Measurements from ENCODE around the gene LGR4. TPM values are rescaled to one million over a fixed set of nuclear protein-coding genes. Genes with fewer than 3 reads are reported as not detected.

LGR4 gene
- total RNA-seq, 5 donors from 2014 or later (not counting 1 experiment from before 2014, with no cell fraction given), result 0.68 to 2.4 (median 1.2) TPM

DNA sequence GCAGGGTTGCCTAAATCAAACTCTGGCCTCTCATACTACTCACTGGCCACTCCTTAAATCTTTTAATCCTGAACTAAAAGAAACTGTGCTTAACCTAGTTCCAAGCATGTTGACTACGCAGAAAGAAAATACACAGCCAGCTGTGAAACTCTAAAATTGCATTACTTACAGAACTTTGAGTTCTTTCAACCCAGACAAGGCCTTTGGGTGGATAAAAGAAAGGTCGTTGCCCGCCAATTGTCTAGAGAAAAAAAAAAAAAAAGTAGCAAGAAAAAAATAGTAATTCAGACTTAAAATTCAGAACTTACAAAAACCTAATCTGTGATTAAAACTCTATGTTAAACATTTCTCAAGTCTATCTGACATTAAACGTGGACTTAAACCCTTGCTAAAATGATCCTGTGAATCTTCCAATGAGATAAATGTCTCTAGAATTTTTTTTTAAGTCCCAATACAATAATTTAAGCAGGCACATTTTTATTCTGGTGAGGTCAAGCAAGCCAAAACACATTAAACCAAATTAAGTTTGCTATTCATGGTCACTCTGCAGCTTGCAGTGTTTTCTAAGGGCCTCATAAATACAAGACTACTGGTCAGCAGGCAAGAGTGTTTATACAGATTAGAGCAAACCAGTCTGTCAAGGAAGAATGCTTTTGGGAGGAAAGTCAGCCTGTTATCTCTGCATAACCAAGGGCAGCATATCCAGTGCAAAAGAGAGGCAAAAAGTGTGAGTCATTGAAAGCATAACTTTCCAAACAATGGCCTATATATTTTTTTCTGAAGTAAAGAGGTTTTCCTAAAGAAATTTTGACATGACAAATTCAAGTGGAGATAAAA, 80.1 kb downstream of the LGR4 start:
- H3K36me3 Mint-ChIP-seq, result no peaks in the 10 kb centered on the region
- ChIA-PET POLR2A (no interaction called here), CTCF (no interaction called here)
- H3K27ac ChIP-seq (ENCODE audit: low read length), result no peak overlapping the region
- H3K9me3 Mint-ChIP-seq, result no peaks in the 10 kb centered on the region
- H3K27me3 ChIP-seq (replicated peaks in 1 of 2; ENCODE audit: control insufficient read depth in 2 of 2, extremely low read depth in 1 of 2, insufficient read depth in 2 of 2, low read length in 1 of 2), result no peaks in the 10 kb centered on the region
- H3K4me1 ChIP-seq (ENCODE audit: control insufficient read depth in 1 of 2, extremely low read depth in 1 of 2, insufficient read depth in 2 of 2, low read length in 2 of 2), result no peaks in the 10 kb centered on the region
- no peak overlapping the region for H3K27ac Mint-ChIP-seq
- no peak overlapping the region for H3K4me3 Mint-ChIP-seq
- H3K27me3 Mint-ChIP-seq, result peaks cover 0 to 6% of the 10 kb centered on the region in 2 donors
- no peaks in the 10 kb centered on the region for H3K9me3 ChIP-seq
- no peaks in the 10 kb centered on the region for H3K4me1 Mint-ChIP-seq
- ATAC-seq (replicated peaks in 1 of 4) (no peak), DNase-seq (no peak)
- H3K4me3 ChIP-seq (ENCODE audit: control insufficient read depth in 1 of 2, extremely low read depth in 1 of 2, low read length in 1 of 2), result no peak overlapping the region
- H3K36me3 ChIP-seq (ENCODE audit: control insufficient read depth in 2 of 2, extremely low read depth in 1 of 2, insufficient read depth in 1 of 2, low read length in 1 of 2), result no peaks in the 10 kb centered on the region
- WGBS (ENCODE audit: insufficient coverage), result no CpG with 5 or more reads among the region's 4 CpGs

DNA sequence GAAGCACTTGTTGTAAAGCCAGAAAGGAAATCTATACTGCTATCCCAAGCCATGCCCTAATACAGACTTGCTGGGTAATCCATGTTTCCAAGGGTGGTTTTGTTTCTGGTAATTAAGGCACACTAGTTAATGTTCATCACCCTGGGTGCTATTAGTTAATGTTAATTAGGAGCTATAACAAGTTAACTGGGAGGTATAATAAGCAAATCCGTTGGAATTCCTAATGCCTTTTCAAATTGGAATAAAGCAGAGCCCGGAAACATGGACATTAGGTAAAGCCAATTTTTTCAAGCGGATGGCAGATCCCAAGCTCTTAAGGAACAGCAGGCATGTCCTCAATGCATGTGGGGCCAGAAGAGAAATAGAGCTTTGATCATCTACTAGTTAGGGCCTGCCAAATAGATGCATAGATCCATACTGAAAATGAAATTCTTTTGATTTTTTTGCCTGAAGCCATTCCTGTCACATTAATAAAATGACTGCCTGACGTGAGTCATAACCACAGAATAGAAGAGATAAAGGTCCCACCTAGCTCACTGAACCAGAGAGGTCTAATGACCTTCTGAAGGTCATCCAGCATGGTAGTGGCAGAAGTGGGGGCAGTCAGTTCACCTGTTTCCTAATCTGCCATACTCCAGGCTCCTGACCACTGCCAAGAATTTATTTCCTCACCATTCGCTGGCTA, 81.1 kb downstream of the LGR4 start:
- POLR2A ChIA-PET, result no interaction called here
- Mint-ChIP-seq H3K4me1 (no peaks in the 10 kb centered on the region), H3K27me3 (no peaks in the 10 kb centered on the region), H3K9me3 (no peaks in the 10 kb centered on the region), H3K36me3 (no peaks in the 10 kb centered on the region), H3K27ac (no peak overlapping the region), H3K4me3 (no peak overlapping the region)
- H3K4me3 ChIP-seq (ENCODE audit: control insufficient read depth in 1 of 2, extremely low read depth in 1 of 2, low read length in 1 of 2), result no peak overlapping the region
- CTCF ChIA-PET, result no interaction called here
- no peaks in the 10 kb centered on the region for H3K9me3 ChIP-seq
- H3K36me3 ChIP-seq (ENCODE audit: control insufficient read depth in 2 of 2, extremely low read depth in 1 of 2, insufficient read depth in 1 of 2, low read length in 1 of 2), result no peaks in the 10 kb centered on the region
- H3K4me1 ChIP-seq (ENCODE audit: control insufficient read depth in 1 of 2, extremely low read depth in 1 of 2, insufficient read depth in 2 of 2, low read length in 2 of 2), result no peaks in the 10 kb centered on the region
- ATAC-seq (replicated peaks in 1 of 4), result no peak
- no peak for DNase-seq
- H3K27ac ChIP-seq (ENCODE audit: low read length), result no peak overlapping the region
- H3K27me3 ChIP-seq (replicated peaks in 1 of 2; ENCODE audit: control insufficient read depth in 2 of 2, extremely low read depth in 1 of 2, insufficient read depth in 2 of 2, low read length in 1 of 2), result no peaks in the 10 kb centered on the region
- 81% methylated on average over 3 of the region's 5 CpGs for WGBS (ENCODE audit: insufficient coverage)

DNA sequence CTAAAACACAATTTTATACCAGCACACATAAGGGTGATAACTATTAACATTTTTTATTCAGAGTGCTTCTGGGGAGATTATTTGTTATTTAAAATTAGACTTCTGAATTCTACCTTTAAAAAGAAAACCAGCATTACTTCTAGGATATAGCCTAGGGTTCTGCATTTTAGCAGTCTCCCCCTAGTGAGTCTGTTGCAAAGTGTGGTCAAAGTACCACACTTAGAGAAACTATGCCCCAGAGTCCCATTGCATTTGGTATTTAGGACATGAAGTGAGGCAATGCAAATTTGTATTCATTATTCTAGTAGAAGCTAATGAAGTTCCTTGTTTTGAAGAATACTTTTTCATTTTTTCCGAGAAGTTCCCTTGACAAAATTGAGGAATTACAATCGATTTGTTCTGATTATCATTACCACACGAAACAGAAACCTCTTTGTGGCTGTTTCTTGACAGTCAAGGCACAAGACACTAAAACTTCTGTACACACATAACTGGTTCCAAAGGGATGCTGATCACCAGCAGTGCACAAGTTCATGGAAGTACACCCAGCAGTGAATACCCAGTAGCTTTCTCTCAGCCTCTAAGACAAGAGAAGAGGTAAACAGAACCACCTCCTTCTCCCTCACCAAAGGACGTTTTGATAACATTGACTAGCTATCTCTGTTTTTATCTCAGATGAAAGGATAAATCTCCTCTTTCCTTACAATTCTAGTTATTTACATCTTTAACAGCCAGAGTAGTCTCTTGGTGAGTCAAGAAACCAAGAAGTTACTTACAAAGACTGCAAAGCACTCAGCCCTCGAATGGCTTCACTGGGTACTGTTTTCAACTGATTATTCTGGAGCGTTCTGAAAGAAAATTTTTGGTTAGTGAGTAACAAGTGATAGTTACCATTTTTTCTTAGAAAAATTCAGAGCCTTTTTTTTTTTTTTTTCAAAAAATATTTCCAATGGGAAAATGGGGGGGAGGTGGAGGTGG, 82.0 kb downstream of the LGR4 start:
- CTCF ChIA-PET, result no interaction called here

DNA sequence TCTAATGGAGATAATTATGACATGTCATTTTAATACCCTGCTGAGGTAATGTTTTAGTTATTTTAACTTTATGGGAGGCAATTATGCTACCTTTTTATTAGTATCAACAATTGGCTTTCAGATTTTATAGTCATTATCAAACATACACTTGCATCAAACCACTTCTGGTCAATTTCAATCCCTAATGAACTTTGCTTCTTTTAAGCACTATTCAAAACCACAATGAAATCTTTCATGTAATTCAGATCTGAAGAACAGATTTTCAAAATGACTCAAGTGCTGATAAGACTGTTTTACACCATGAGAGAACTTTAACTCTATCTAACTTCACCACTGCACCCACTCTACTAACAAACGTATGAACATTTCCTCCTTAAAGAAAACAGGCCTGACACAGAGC, 83.7 kb downstream of the LGR4 start:
- no peak for ATAC-seq (replicated peaks in 1 of 4)
- Histone ChIP-seq H3K27me3 (replicated peaks in 1 of 2; ENCODE audit: control insufficient read depth in 2 of 2, extremely low read depth in 1 of 2, insufficient read depth in 2 of 2, low read length in 1 of 2) (no peaks in the 10 kb centered on the region), H3K36me3 (ENCODE audit: control insufficient read depth in 2 of 2, extremely low read depth in 1 of 2, insufficient read depth in 1 of 2, low read length in 1 of 2) (no peaks in the 10 kb centered on the region), H3K9me3 (no peaks in the 10 kb centered on the region), H3K4me3 (ENCODE audit: control insufficient read depth in 1 of 2, extremely low read depth in 1 of 2, low read length in 1 of 2) (no peak overlapping the region), H3K27ac (ENCODE audit: low read length) (no peak overlapping the region), H3K4me1 (ENCODE audit: control insufficient read depth in 1 of 2, extremely low read depth in 1 of 2, insufficient read depth in 2 of 2, low read length in 2 of 2) (no peaks in the 10 kb centered on the region)
- ChIA-PET POLR2A (no interaction called here), CTCF (no interaction called here)
- DNase-seq, result no peak
- Mint-ChIP-seq H3K36me3 (no peaks in the 10 kb centered on the region), H3K27me3 (no peaks in the 10 kb centered on the region), H3K4me3 (no peak overlapping the region), H3K4me1 (no peaks in the 10 kb centered on the region), H3K9me3 (no peaks in the 10 kb centered on the region), H3K27ac (no peak overlapping the region)
- WGBS (ENCODE audit: insufficient coverage), result no CpG with 5 or more reads among the region's 1 CpG

More for the DNA sequence above, 82.0 kb downstream of the LGR4 start:
- no peaks in the 10 kb centered on the region for H3K27me3 ChIP-seq (replicated peaks in 1 of 2; ENCODE audit: control insufficient read depth in 2 of 2, extremely low read depth in 1 of 2, insufficient read depth in 2 of 2, low read length in 1 of 2)
- POLR2A ChIA-PET, result no interaction called here
- H3K36me3 ChIP-seq (ENCODE audit: control insufficient read depth in 2 of 2, extremely low read depth in 1 of 2, insufficient read depth in 1 of 2, low read length in 1 of 2), result no peaks in the 10 kb centered on the region
- H3K27ac ChIP-seq (ENCODE audit: low read length), result no peak overlapping the region
- Mint-ChIP-seq H3K4me3 (no peak overlapping the region), H3K36me3 (no peaks in the 10 kb centered on the region), H3K27ac (no peak overlapping the region), H3K4me1 (no peaks in the 10 kb centered on the region), H3K27me3 (no peaks in the 10 kb centered on the region), H3K9me3 (no peaks in the 10 kb centered on the region)
- ATAC-seq (replicated peaks in 1 of 4) (no peak), DNase-seq (no peak)
- no peak overlapping the region for H3K4me3 ChIP-seq (ENCODE audit: control insufficient read depth in 1 of 2, extremely low read depth in 1 of 2, low read length in 1 of 2)
- WGBS (ENCODE audit: insufficient coverage), result 71% methylated on average over 2 of the region's 6 CpGs
- no peaks in the 10 kb centered on the region for H3K9me3 ChIP-seq
- H3K4me1 ChIP-seq (ENCODE audit: control insufficient read depth in 1 of 2, extremely low read depth in 1 of 2, insufficient read depth in 2 of 2, low read length in 2 of 2), result no peaks in the 10 kb centered on the region

DNA sequence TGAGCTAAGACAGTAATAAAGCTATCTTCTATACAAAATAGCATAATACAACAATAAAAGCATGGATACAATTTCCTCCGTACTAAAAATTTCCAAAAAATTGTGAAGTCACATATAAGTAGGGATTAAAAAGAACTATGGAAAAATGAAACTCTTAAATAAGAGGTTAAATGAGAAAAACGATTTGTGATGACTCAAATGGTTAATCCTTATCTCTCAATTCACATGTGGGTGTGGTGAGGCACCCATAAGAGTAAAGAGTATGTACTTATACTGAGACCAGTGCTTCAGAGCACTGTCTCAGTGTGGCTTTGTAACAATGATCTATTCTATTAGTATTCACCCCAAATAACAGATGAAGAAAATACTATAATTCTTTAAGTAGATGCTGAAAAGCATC, 84.6 kb downstream of the LGR4 start:
- Histone ChIP-seq H3K36me3 (ENCODE audit: control insufficient read depth in 2 of 2, extremely low read depth in 1 of 2, insufficient read depth in 1 of 2, low read length in 1 of 2) (no peaks in the 10 kb centered on the region), H3K4me1 (ENCODE audit: control insufficient read depth in 1 of 2, extremely low read depth in 1 of 2, insufficient read depth in 2 of 2, low read length in 2 of 2) (no peaks in the 10 kb centered on the region), H3K27ac (ENCODE audit: low read length) (no peak overlapping the region), H3K9me3 (no peaks in the 10 kb centered on the region), H3K27me3 (replicated peaks in 1 of 2; ENCODE audit: control insufficient read depth in 2 of 2, extremely low read depth in 1 of 2, insufficient read depth in 2 of 2, low read length in 1 of 2) (no peaks in the 10 kb centered on the region), H3K4me3 (ENCODE audit: control insufficient read depth in 1 of 2, extremely low read depth in 1 of 2, low read length in 1 of 2) (no peak overlapping the region)
- H3K27ac Mint-ChIP-seq, result no peak overlapping the region
- ChIA-PET POLR2A (no interaction called here), CTCF (no interaction called here)
- DNase-seq (no peak), ATAC-seq (replicated peaks in 1 of 4) (no peak)
- no peaks in the 10 kb centered on the region for H3K36me3 Mint-ChIP-seq
- H3K9me3 Mint-ChIP-seq, result no peaks in the 10 kb centered on the region
- no peaks in the 10 kb centered on the region for H3K27me3 Mint-ChIP-seq
- WGBS (ENCODE audit: insufficient coverage), result no CpG with 5 or more reads among the region's 2 CpGs
- no peaks in the 10 kb centered on the region for H3K4me1 Mint-ChIP-seq
- no peak overlapping the region for H3K4me3 Mint-ChIP-seq

DNA sequence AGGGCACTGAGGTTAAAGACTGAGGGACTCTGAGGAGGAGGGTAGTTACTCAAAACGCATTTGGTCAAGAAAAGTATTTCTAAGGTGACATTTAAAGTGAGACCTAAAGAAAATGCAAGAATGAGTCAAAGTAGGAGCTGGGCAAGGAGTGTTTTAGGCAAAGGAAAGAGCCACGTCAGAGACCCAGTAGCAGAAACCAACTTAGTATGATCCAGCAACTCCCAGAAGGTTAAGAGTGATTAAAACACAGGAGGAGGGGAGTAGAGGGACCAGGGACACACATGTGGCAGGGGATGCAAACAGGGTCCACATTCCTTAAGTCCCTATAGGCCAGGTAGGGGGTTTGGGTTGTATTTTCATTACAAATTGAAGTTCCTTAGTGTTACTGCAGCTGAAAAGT, 85.2 kb downstream of the LGR4 start:
- H3K27me3 Mint-ChIP-seq, result no peaks in the 10 kb centered on the region
- H3K36me3 Mint-ChIP-seq, result no peaks in the 10 kb centered on the region
- no peaks in the 10 kb centered on the region for H3K4me1 Mint-ChIP-seq
- no peak overlapping the region for H3K4me3 Mint-ChIP-seq
- H3K36me3 ChIP-seq (ENCODE audit: control insufficient read depth in 2 of 2, extremely low read depth in 1 of 2, insufficient read depth in 1 of 2, low read length in 1 of 2), result no peaks in the 10 kb centered on the region
- DNase-seq (no peak), ATAC-seq (replicated peaks in 1 of 4) (no peak)
- POLR2A ChIA-PET, result no interaction called here
- H3K9me3 ChIP-seq, result no peaks in the 10 kb centered on the region
- CTCF ChIA-PET, result no interaction called here
- no peaks in the 10 kb centered on the region for H3K4me1 ChIP-seq (ENCODE audit: control insufficient read depth in 1 of 2, extremely low read depth in 1 of 2, insufficient read depth in 2 of 2, low read length in 2 of 2)
- WGBS (ENCODE audit: insufficient coverage), result 36% methylated on average over 2 of the region's 2 CpGs
- H3K27ac ChIP-seq (ENCODE audit: low read length), result no peak overlapping the region
- H3K9me3 Mint-ChIP-seq, result no peaks in the 10 kb centered on the region
- H3K27me3 ChIP-seq (replicated peaks in 1 of 2; ENCODE audit: control insufficient read depth in 2 of 2, extremely low read depth in 1 of 2, insufficient read depth in 2 of 2, low read length in 1 of 2), result no peaks in the 10 kb centered on the region
- no peak overlapping the region for H3K27ac Mint-ChIP-seq
- H3K4me3 ChIP-seq (ENCODE audit: control insufficient read depth in 1 of 2, extremely low read depth in 1 of 2, low read length in 1 of 2), result no peak overlapping the region
